Mesothelial cell of epicardium (in vitro differentiated cells): ENCODE data around the gene HGF. TPM values are rescaled to one million over a fixed set of nuclear protein-coding genes. Genes with fewer than 3 reads are reported as not detected.
"Not testable (repeated sequence)": the region's sequence is repeated elsewhere in the genome, so short reads cannot be mapped to it uniquely, and the experiment has no call there.

ENCODE experiments used
- DNase-seq, 2 experiments: peaks; one replicate each; pipeline ENCODE4 v3.0.0; 2021; ENCODE audit warnings: low spot score in 2 of 2; ENCODE audit not compliant: unreplicated experiment in 2 of 2
- H3K27ac Mint-ChIP-seq: 2 replicates; pipeline ENCODE4 v1.8.0; 2021; ENCODE audit warnings: mixed read lengths
- H3K27me3 Mint-ChIP-seq: 2 replicates; pipeline ENCODE4 v1.8.0; 2021; ENCODE audit warnings: low read depth, mixed read lengths
- H3K36me3 Mint-ChIP-seq: 2 replicates; pipeline ENCODE4 v1.8.0; 2021; ENCODE audit warnings: mixed read lengths
- H3K4me1 Mint-ChIP-seq: 2 replicates; pipeline ENCODE4 v1.8.0; 2021; ENCODE audit warnings: mixed read lengths
- H3K4me3 Mint-ChIP-seq: 2 replicates; pipeline ENCODE4 v1.8.0; 2021; ENCODE audit warnings: mild to moderate bottlenecking, moderate library complexity, mixed read lengths
- H3K9me3 Mint-ChIP-seq: 2 replicates; pipeline ENCODE4 v1.8.0; 2021; ENCODE audit warnings: mixed read lengths
- total RNA-seq: library from RNA; stranded (reverse); gene quantifications from 3 replicates; pipeline ENCODE4 v1.2.1, GENCODE V29; 2021
- TF ChIP-seq, protein P1 (sequence below): fragments of 200-600 bp; sonication (generic); IDR thresholded peaks from one replicate; pipeline ENCODE4 v1.5.0; 2021; ENCODE audit warnings: antibody characterized with exemption; ENCODE audit not compliant: unreplicated experiment

HGF gene
- total RNA-seq, 1 donor from 2014 or later: 15.1 TPM

DNA sequence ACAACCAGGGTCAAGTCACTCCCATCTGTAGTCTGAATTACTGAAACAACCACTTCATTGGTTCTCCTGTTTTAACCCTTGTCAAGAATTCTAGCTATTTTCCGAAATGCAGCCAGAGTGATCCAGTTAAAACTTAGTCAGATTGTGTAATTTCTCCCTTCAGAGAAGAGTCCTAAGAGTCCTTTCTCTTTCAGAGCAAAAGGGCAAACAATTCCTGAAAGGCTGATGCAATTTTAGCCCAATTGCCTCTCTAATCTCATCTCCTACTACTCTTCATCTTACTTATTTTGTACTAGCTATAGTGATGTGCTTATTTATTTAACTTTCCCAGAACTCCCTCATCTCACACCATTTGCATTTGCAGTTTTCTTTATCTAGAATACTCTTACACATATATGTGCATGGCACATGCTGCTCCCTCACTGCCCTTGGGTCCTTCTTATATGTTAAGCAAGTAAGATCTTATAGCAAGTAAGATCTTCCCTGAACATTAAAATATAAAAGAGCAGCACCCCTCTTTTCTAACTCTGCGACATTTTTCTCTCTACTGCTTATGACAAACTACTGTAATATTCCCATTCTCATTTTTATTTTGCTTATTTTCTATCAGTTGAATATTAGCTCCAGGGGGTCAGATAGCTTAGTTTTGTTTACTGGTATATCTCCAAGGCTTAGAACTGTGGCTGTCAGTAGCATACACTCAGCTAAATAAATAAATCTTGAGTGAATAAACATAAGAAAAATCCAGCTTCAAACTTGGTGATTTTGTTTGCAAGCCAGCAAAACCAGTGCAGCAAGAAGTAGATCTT, 44.6 kb downstream of the HGF start:
- no peak for DNase-seq
- peak overlapping the region; percentile 22 for H3K27ac Mint-ChIP-seq
- H3K36me3 Mint-ChIP-seq: peaks cover 4% of the 10 kb centered on the region
- peaks cover 12% of the 10 kb centered on the region for H3K4me1 Mint-ChIP-seq
- H3K9me3 Mint-ChIP-seq: peaks cover 6% of the 10 kb centered on the region
- no peaks in the 10 kb centered on the region for H3K27me3 Mint-ChIP-seq
- H3K4me3 Mint-ChIP-seq: no peak overlapping the region
- TF ChIP-seq, protein P1, sequence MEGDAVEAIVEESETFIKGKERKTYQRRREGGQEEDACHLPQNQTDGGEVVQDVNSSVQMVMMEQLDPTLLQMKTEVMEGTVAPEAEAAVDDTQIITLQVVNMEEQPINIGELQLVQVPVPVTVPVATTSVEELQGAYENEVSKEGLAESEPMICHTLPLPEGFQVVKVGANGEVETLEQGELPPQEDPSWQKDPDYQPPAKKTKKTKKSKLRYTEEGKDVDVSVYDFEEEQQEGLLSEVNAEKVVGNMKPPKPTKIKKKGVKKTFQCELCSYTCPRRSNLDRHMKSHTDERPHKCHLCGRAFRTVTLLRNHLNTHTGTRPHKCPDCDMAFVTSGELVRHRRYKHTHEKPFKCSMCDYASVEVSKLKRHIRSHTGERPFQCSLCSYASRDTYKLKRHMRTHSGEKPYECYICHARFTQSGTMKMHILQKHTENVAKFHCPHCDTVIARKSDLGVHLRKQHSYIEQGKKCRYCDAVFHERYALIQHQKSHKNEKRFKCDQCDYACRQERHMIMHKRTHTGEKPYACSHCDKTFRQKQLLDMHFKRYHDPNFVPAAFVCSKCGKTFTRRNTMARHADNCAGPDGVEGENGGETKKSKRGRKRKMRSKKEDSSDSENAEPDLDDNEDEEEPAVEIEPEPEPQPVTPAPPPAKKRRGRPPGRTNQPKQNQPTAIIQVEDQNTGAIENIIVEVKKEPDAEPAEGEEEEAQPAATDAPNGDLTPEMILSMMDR: no peak

- not testable (repeated sequence) for DNase-seq, H3K4me3 Mint-ChIP-seq, H3K27ac Mint-ChIP-seq, H3K27me3 Mint-ChIP-seq, H3K36me3 Mint-ChIP-seq, H3K9me3 Mint-ChIP-seq
- H3K4me1 Mint-ChIP-seq: peaks cover 12% of the 10 kb centered on the region
Measured at GRCh38 chr7:81722250-81722649, 47.6 kb downstream of the HGF start.

GRCh38 chr7:81721437-81721836, 48.4 kb downstream of the HGF start:
- H3K36me3 Mint-ChIP-seq: peaks cover 4% of the 10 kb centered on the region
- H3K27me3 Mint-ChIP-seq: no peaks in the 10 kb centered on the region
- DNase-seq: no peak
- peaks cover 6% of the 10 kb centered on the region for H3K9me3 Mint-ChIP-seq
- H3K4me3 Mint-ChIP-seq: no peak overlapping the region
- peaks cover 12% of the 10 kb centered on the region for H3K4me1 Mint-ChIP-seq
- TF ChIP-seq, protein P1: no peak
- no peak overlapping the region for H3K27ac Mint-ChIP-seq

- DNase-seq: no peak
- TF ChIP-seq, protein P1: no peak
- Mint-ChIP-seq H3K27ac (no peak overlapping the region), H3K4me1 (peaks cover 1% of the 10 kb centered on the region), H3K9me3 (peaks cover 4% of the 10 kb centered on the region), H3K36me3 (peaks cover 3% of the 10 kb centered on the region), H3K4me3 (no peak overlapping the region), H3K27me3 (no peaks in the 10 kb centered on the region)
Measured at GRCh38 chr7:81719865-81720264, 50.0 kb downstream of the HGF start.

DNA sequence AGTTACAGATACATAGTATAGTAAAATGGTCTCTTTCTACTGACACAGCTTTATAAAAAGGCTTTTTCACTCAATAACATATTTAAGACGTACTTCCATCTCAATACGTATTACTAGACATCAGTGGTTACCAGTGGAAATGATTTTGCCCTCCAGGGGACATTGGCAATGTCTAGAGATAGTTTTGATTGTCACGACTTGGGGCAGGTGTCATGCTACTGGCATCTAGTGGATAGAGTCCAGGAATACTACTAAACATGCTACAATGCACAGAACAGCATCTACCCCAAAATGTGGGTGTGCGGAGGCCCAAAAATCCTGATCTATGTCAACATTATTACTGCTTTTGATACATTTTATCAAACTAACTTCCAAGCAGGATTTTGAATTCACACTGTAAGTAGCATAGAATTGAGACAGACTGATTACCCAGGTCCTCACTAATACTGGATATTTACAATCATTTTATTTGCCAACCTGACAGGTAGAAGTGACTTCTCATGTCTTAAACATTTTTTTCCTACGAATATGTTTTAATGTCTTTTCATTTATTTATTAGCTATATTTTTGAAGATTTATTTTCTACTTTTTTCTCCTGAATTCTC, 53.8 kb downstream of the HGF start:
- Mint-ChIP-seq H3K9me3 (peaks cover 3% of the 10 kb centered on the region), H3K4me1 (peaks cover 1% of the 10 kb centered on the region), H3K36me3 (peaks cover 1% of the 10 kb centered on the region), H3K27ac (no peak overlapping the region), H3K27me3 (no peaks in the 10 kb centered on the region), H3K4me3 (no peak overlapping the region)
- TF ChIP-seq, protein P1: no peak
- DNase-seq: no peak

- Mint-ChIP-seq H3K36me3 (no peaks in the 10 kb centered on the region), H3K27ac (no peak overlapping the region), H3K4me1 (peaks cover 1% of the 10 kb centered on the region), H3K9me3 (peaks cover 3% of the 10 kb centered on the region), H3K27me3 (no peaks in the 10 kb centered on the region), H3K4me3 (no peak overlapping the region)
- TF ChIP-seq, protein P1: no peak
- no peak for DNase-seq
Measured at GRCh38 chr7:81714306-81714705, 55.5 kb downstream of the HGF start.
